Naive B cell (primary cell): ENCODE results near the gene CST1. TPM values are rescaled to one million over a fixed set of nuclear protein-coding genes. Genes with fewer than 3 reads are reported as not detected.
"Not testable (repeated sequence)": the region's sequence is repeated elsewhere in the genome, so short reads cannot be mapped to it uniquely, and the experiment has no call there.

Experiments used
- ATAC-seq, 2 donors: fragments of 150-1000 bp; cut with Tn5 transposase; 2 replicates each; pipeline ENCODE4 v1.10.0; 2021; ENCODE audit warnings: low read depth in 2 of 2, mild to moderate bottlenecking in 2 of 2, moderate library complexity in 2 of 2
- DNase-seq: peaks from one replicate; pipeline ENCODE4 v3.0.0; 2022
- H3K27ac Mint-ChIP-seq, 6 donors: one replicate each; pipeline ENCODE4 v1.8.0; 2020 to 2022; ENCODE audit warnings: mild to moderate bottlenecking in 6 of 6, mixed read lengths in 6 of 6, moderate library complexity in 5 of 6, inconsistent platforms in 2 of 6
- H3K27me3 Mint-ChIP-seq, 3 donors: one replicate each; pipeline ENCODE4 v1.8.0; 2021 to 2022; ENCODE audit warnings: mixed read lengths in 3 of 3, mild to moderate bottlenecking in 1 of 3
- H3K36me3 Mint-ChIP-seq, 2 donors: one replicate each; pipeline ENCODE4 v1.8.0; 2020 to 2022; ENCODE audit warnings: mixed read lengths in 2 of 2, inconsistent platforms in 1 of 2, mild to moderate bottlenecking in 1 of 2
- H3K4me1 Mint-ChIP-seq, 3 donors: one replicate each; pipeline ENCODE4 v1.8.0; 2020 to 2022; ENCODE audit warnings: mixed read lengths in 3 of 3, inconsistent platforms in 1 of 3, mild to moderate bottlenecking in 1 of 3, moderate library complexity in 1 of 3
- H3K4me3 Mint-ChIP-seq, 8 donors: one replicate each; pipeline ENCODE4 v1.8.0; 2020 to 2022; ENCODE audit warnings: mild to moderate bottlenecking in 8 of 8, mixed read lengths in 8 of 8, moderate library complexity in 8 of 8, inconsistent platforms in 2 of 8
- H3K9me3 Mint-ChIP-seq, 7 donors: one replicate each; pipeline ENCODE4 v1.8.0; 2020 to 2022; ENCODE audit warnings: mixed read lengths in 7 of 7, mild to moderate bottlenecking in 5 of 7, inconsistent platforms in 2 of 7, moderate library complexity in 1 of 7
- polyA plus RNA-seq, 6 donors: library from polyadenylated mRNA; unstranded; fragments of 300-500 nt; fragmentation: Illumina TruSeq; gene quantifications; one replicate each; pipeline ENCODE4 v1.2.3, GENCODE V29; 2021; ENCODE audit warnings: low read depth in 6 of 6

The CST1 gene
- polyA plus RNA-seq, 6 donors from 2014 or later = not detected

GRCh38 chr20:23752019-23752418 is 1.3 kb upstream of the CST1 start:
- Mint-ChIP-seq H3K36me3 (no peaks in the 10 kb centered on the region), H3K4me1 (no peaks in the 10 kb centered on the region), H3K27ac (no peak overlapping the region), H3K9me3 (no peaks in the 10 kb centered on the region), H3K4me3 (no peak overlapping the region), H3K27me3 (peaks cover 3 to 10% (median 8%) of the 10 kb centered on the region in 3 donors)
- ATAC-seq (no peak), DNase-seq (no peak)

DNA sequence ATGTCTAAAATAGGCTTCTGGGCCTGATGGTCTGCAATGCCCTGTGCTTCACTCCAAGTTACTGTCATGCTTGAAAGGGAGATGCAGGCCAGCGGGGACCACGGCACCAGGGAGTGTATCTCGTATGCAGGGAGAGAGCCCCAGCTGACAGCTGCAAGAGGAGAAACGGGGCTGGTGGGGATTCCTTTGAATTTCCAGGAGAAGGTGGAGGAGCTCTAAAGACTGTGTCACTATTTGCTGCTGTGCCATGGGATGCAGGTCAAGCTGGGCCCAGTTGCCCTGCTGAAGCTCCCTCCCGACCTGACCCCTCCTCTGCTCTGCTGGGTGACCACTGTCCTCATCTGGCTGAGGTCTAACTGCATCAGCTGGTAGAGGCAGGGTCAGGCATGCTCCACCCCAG is 989 bp downstream of the CST1 start:
- no peaks in the 10 kb centered on the region for H3K36me3 Mint-ChIP-seq
- H3K4me1 Mint-ChIP-seq = no peaks in the 10 kb centered on the region
- DNase-seq (no peak), ATAC-seq (no peak)
- no peaks in the 10 kb centered on the region for H3K9me3 Mint-ChIP-seq
- H3K27ac Mint-ChIP-seq = no peak overlapping the region
- peaks cover 0 to 8% (median 3%) of the 10 kb centered on the region in 3 donors for H3K27me3 Mint-ChIP-seq
- no peak overlapping the region for H3K4me3 Mint-ChIP-seq

DNA sequence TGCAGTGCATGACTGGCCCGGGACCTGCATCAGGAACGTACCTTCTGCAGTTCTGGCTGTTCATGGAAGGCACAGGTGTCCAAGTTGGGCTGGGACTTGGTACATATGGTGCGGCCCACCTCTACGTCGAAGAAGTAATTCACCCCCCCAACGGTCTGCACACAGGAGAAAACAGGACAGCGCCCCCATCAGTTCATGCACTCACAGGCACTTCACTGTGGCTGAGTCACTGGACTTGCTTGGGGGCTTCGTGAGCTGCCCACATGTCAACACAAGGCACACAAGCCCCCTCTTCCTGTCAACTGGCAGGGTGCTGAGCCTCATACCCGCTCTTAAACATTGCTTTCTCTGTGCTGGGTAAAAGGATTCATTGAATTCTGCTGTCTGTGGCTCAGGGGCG is 1.8 kb downstream of the CST1 start:
- not testable (repeated sequence) for H3K4me1 Mint-ChIP-seq, ATAC-seq, DNase-seq, H3K36me3 Mint-ChIP-seq, H3K27ac Mint-ChIP-seq, H3K9me3 Mint-ChIP-seq, H3K27me3 Mint-ChIP-seq, H3K4me3 Mint-ChIP-seq

DNA sequence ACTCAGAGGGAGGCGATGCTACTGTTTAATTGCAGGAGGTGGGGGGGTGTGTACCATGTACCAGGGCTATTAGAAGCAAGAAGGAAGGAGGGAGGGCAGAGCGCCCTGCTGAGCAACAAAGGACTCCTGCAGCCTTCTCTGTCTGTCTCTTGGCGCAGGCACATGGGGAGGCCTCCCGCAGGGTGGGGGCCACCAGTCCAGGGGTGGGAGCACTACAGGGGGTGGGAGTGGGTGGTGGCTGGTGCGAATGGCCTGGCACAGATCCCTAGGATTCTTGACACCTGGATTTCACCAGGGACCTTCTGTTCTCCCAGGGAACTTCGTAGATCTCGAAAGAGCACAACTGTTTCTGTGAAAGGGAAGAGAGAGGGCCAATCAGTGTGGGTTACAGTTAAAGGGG is 3.2 kb downstream of the CST1 start:
- not testable (repeated sequence) for H3K9me3 Mint-ChIP-seq, H3K27me3 Mint-ChIP-seq, DNase-seq, H3K4me1 Mint-ChIP-seq, H3K27ac Mint-ChIP-seq, H3K36me3 Mint-ChIP-seq, H3K4me3 Mint-ChIP-seq, ATAC-seq

- not testable (repeated sequence) for H3K27me3 Mint-ChIP-seq, H3K4me1 Mint-ChIP-seq, DNase-seq, H3K36me3 Mint-ChIP-seq, ATAC-seq, H3K27ac Mint-ChIP-seq, H3K9me3 Mint-ChIP-seq, H3K4me3 Mint-ChIP-seq
Measured at GRCh38 chr20:23747092-23747491, 3.6 kb downstream of the CST1 start.

- no peak for ATAC-seq
- DNase-seq = no peak
- Mint-ChIP-seq H3K27ac (no peak overlapping the region), H3K4me1 (no peaks in the 10 kb centered on the region), H3K27me3 (no peaks in the 10 kb centered on the region), H3K36me3 (no peaks in the 10 kb centered on the region), H3K9me3 (peaks cover 0 to 2% (median 0%) of the 10 kb centered on the region in 7 donors), H3K4me3 (no peak overlapping the region)
Measured at GRCh38 chr20:23746321-23746720, 4.4 kb downstream of the CST1 start.

GRCh38 chr20:23745247-23745646 is 5.5 kb downstream of the CST1 start:
- Mint-ChIP-seq H3K4me3 (no peak overlapping the region), H3K9me3 (peaks cover 0 to 2% (median 0%) of the 10 kb centered on the region in 7 donors), H3K27ac (no peak overlapping the region), H3K4me1 (no peaks in the 10 kb centered on the region), H3K27me3 (peaks cover 0 to 5% (median 0%) of the 10 kb centered on the region in 3 donors), H3K36me3 (no peaks in the 10 kb centered on the region)
- DNase-seq = no peak
- no peak for ATAC-seq

DNA sequence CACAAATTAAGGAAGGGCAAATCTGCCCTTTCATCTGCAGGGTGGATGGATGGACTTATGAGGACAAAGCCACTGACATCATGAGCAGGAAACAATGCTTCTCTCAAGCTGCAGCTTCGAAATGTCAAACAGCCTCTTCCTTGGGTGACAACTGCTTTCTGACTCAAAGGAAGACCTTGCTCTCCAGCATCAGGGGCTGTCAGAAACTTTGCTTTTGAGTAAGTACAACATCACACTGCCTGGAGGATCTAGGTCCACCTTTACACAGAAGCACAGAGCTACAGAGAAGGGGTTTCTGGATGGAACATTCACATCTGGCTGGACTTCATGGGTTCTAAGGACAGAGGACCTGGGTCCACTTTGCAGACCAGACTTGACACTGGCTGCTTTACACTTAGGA is 5.9 kb downstream of the CST1 start:
- H3K4me1 Mint-ChIP-seq = no peaks in the 10 kb centered on the region
- peaks cover 0 to 9% (median 0%) of the 10 kb centered on the region in 3 donors for H3K27me3 Mint-ChIP-seq
- H3K27ac Mint-ChIP-seq = no peak overlapping the region
- H3K4me3 Mint-ChIP-seq = no peak overlapping the region
- peaks cover 0 to 2% (median 0%) of the 10 kb centered on the region in 7 donors for H3K9me3 Mint-ChIP-seq
- DNase-seq = no peak
- H3K36me3 Mint-ChIP-seq = no peaks in the 10 kb centered on the region
- no peak for ATAC-seq

- DNase-seq, H3K9me3 Mint-ChIP-seq, H3K4me3 Mint-ChIP-seq, ATAC-seq, H3K36me3 Mint-ChIP-seq, H3K27ac Mint-ChIP-seq, H3K4me1 Mint-ChIP-seq: not testable (repeated sequence)
- peaks cover 0 to 35% (median 17%) of the 10 kb centered on the region in 3 donors for H3K27me3 Mint-ChIP-seq
Measured at GRCh38 chr20:23735391-23735790, 15.3 kb downstream of the CST1 start.

DNA sequence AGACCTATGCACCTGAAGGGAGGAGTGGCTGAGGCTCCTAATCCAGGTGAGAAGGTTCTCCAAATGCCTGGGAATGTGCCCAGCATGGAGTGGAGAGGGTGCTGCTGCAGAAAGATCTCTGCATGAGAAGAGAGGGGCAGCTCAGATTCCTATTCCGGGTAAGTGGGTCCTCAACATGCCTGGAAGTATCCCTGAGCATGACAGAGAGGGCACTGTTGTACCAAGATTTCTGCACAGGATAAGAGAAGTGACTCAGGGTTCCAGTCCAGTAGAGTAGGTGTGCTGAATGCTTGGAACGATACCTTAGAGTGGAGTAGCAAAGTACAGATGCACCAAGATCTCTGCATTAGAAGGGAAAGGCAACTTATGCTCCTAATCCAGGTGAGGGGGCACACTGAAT is 15.8 kb downstream of the CST1 start:
- DNase-seq, H3K27ac Mint-ChIP-seq, H3K9me3 Mint-ChIP-seq, ATAC-seq, H3K36me3 Mint-ChIP-seq, H3K4me3 Mint-ChIP-seq, H3K4me1 Mint-ChIP-seq: not testable (repeated sequence)
- peaks cover 0 to 31% (median 17%) of the 10 kb centered on the region in 3 donors for H3K27me3 Mint-ChIP-seq

GRCh38 chr20:23734440-23734839 is 16.3 kb downstream of the CST1 start:
- not testable (repeated sequence) for H3K4me1 Mint-ChIP-seq, H3K9me3 Mint-ChIP-seq, DNase-seq, H3K27ac Mint-ChIP-seq, H3K4me3 Mint-ChIP-seq, H3K36me3 Mint-ChIP-seq, ATAC-seq
- peaks cover 0 to 30% (median 17%) of the 10 kb centered on the region in 3 donors for H3K27me3 Mint-ChIP-seq

- H3K4me1 Mint-ChIP-seq = no peaks in the 10 kb centered on the region
- DNase-seq (no peak), ATAC-seq (no peak)
- peaks cover 0 to 10% (median 7%) of the 10 kb centered on the region in 3 donors for H3K27me3 Mint-ChIP-seq
- H3K9me3 Mint-ChIP-seq = peaks cover 0 to 4% (median 0%) of the 10 kb centered on the region in 7 donors
- H3K27ac Mint-ChIP-seq = no peak overlapping the region
- H3K36me3 Mint-ChIP-seq = no peaks in the 10 kb centered on the region
- no peak overlapping the region for H3K4me3 Mint-ChIP-seq
Measured at GRCh38 chr20:23727016-23727415, 23.7 kb downstream of the CST1 start.

- no peak overlapping the region for H3K4me3 Mint-ChIP-seq
- no peaks in the 10 kb centered on the region for H3K36me3 Mint-ChIP-seq
- no peaks in the 10 kb centered on the region for H3K4me1 Mint-ChIP-seq
- peaks cover 0 to 4% (median 0%) of the 10 kb centered on the region in 7 donors for H3K9me3 Mint-ChIP-seq
- ATAC-seq (no peak), DNase-seq (no peak)
- H3K27ac Mint-ChIP-seq = no peak overlapping the region
- peaks cover 0 to 10% (median 7%) of the 10 kb centered on the region in 3 donors for H3K27me3 Mint-ChIP-seq
Measured at GRCh38 chr20:23725102-23725501, 25.6 kb downstream of the CST1 start.

- not testable (repeated sequence) for H3K9me3 Mint-ChIP-seq, H3K4me1 Mint-ChIP-seq, ATAC-seq, H3K4me3 Mint-ChIP-seq, H3K27me3 Mint-ChIP-seq, H3K36me3 Mint-ChIP-seq, DNase-seq, H3K27ac Mint-ChIP-seq
Measured at GRCh38 chr20:23723659-23724307, 27.0 kb downstream of the CST1 start.

DNA sequence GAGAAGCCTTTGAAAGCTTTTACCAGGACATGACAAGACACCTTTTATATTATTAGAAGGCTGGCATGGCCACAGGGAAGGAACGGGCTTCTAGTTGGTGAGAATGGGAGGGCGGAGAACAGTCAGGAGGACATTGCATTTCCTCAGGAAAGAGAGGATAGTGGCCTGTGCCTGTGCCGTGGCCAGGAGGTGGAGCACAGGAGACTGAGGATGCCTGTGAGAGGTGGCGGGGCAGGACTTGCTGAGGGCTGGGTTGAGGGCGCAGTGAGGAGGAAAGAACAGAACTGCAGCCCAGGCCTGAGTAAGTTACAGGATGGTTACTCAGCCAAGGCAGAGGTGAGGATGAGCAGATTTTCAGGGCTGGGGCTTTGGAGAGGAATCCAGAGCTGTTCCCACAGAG is 27.9 kb downstream of the CST1 start:
- DNase-seq, H3K27ac Mint-ChIP-seq, H3K9me3 Mint-ChIP-seq, H3K36me3 Mint-ChIP-seq, ATAC-seq, H3K27me3 Mint-ChIP-seq, H3K4me1 Mint-ChIP-seq, H3K4me3 Mint-ChIP-seq: not testable (repeated sequence)
